ENCODE data around the gene COLEC11. TPM values are rescaled to one million over a fixed set of nuclear protein-coding genes. Genes with fewer than 3 reads are reported as not detected.

Gene COLEC11
- total and polyA plus RNA-seq, 9 of the 15 experiments (the other 6 are each of a cell fraction or from before 2014, with no cell fraction given) = 0.32 to 4.3 (median 1.8) TPM

DNA sequence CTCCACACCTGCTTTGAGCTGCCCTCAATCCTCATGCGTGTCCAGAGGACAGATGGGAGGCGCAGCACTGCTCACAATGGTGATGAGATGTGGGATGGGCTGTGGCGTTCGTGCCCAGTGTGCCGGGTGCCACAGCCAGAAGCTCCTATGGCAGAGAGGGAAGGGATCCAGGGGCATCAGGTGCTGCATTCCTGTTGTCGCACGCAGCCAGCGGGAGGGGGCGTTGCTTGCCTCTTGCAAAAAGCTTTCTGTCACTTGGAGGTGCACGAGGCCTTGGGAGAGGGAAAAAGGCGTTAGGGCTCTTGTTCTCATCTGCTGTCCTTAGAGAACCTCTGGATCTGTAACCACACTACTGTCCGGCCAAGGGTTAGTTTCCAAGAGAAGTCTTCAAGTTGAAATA, 33.9 kb downstream of the COLEC11 start (continued):
- TF ChIP-seq, protein P1, sequence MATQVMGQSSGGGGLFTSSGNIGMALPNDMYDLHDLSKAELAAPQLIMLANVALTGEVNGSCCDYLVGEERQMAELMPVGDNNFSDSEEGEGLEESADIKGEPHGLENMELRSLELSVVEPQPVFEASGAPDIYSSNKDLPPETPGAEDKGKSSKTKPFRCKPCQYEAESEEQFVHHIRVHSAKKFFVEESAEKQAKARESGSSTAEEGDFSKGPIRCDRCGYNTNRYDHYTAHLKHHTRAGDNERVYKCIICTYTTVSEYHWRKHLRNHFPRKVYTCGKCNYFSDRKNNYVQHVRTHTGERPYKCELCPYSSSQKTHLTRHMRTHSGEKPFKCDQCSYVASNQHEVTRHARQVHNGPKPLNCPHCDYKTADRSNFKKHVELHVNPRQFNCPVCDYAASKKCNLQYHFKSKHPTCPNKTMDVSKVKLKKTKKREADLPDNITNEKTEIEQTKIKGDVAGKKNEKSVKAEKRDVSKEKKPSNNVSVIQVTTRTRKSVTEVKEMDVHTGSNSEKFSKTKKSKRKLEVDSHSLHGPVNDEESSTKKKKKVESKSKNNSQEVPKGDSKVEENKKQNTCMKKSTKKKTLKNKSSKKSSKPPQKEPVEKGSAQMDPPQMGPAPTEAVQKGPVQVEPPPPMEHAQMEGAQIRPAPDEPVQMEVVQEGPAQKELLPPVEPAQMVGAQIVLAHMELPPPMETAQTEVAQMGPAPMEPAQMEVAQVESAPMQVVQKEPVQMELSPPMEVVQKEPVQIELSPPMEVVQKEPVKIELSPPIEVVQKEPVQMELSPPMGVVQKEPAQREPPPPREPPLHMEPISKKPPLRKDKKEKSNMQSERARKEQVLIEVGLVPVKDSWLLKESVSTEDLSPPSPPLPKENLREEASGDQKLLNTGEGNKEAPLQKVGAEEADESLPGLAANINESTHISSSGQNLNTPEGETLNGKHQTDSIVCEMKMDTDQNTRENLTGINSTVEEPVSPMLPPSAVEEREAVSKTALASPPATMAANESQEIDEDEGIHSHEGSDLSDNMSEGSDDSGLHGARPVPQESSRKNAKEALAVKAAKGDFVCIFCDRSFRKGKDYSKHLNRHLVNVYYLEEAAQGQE (IDR thresholded peaks at IDR 0.05; ENCODE audit: borderline replicate concordance) = peak; percentile 14; the same call in 1 of the 2 replicates
- TF ChIP-seq, protein P1 (CRISPR knock-in tag; IDR thresholded peaks at IDR 0.05; ENCODE audit: low read depth) = no peak
- TF ChIP-seq RAD21 (CRISPR knock-in tag; conservative IDR thresholded peaks at IDR 0.05 in 1 of 2, IDR thresholded peaks at IDR 0.05 in 1 of 2) (peak in 1 of 2 experiments; percentile 44; a peak in 2 of 4 replicates), PCBP1 (IDR thresholded peaks at IDR 0.05; ENCODE audit: low read depth, low read length, poor library complexity, severe bottlenecking) (no peak), CREM (IDR thresholded peaks at IDR 0.05; ENCODE audit: low read depth) (0 out of 2 replicates have a peak, but pooled peaks have one; percentile 5), TRIM28 (IDR thresholded peaks at IDR 0.05) (no peak)
- TF ChIP-seq, protein P2, sequence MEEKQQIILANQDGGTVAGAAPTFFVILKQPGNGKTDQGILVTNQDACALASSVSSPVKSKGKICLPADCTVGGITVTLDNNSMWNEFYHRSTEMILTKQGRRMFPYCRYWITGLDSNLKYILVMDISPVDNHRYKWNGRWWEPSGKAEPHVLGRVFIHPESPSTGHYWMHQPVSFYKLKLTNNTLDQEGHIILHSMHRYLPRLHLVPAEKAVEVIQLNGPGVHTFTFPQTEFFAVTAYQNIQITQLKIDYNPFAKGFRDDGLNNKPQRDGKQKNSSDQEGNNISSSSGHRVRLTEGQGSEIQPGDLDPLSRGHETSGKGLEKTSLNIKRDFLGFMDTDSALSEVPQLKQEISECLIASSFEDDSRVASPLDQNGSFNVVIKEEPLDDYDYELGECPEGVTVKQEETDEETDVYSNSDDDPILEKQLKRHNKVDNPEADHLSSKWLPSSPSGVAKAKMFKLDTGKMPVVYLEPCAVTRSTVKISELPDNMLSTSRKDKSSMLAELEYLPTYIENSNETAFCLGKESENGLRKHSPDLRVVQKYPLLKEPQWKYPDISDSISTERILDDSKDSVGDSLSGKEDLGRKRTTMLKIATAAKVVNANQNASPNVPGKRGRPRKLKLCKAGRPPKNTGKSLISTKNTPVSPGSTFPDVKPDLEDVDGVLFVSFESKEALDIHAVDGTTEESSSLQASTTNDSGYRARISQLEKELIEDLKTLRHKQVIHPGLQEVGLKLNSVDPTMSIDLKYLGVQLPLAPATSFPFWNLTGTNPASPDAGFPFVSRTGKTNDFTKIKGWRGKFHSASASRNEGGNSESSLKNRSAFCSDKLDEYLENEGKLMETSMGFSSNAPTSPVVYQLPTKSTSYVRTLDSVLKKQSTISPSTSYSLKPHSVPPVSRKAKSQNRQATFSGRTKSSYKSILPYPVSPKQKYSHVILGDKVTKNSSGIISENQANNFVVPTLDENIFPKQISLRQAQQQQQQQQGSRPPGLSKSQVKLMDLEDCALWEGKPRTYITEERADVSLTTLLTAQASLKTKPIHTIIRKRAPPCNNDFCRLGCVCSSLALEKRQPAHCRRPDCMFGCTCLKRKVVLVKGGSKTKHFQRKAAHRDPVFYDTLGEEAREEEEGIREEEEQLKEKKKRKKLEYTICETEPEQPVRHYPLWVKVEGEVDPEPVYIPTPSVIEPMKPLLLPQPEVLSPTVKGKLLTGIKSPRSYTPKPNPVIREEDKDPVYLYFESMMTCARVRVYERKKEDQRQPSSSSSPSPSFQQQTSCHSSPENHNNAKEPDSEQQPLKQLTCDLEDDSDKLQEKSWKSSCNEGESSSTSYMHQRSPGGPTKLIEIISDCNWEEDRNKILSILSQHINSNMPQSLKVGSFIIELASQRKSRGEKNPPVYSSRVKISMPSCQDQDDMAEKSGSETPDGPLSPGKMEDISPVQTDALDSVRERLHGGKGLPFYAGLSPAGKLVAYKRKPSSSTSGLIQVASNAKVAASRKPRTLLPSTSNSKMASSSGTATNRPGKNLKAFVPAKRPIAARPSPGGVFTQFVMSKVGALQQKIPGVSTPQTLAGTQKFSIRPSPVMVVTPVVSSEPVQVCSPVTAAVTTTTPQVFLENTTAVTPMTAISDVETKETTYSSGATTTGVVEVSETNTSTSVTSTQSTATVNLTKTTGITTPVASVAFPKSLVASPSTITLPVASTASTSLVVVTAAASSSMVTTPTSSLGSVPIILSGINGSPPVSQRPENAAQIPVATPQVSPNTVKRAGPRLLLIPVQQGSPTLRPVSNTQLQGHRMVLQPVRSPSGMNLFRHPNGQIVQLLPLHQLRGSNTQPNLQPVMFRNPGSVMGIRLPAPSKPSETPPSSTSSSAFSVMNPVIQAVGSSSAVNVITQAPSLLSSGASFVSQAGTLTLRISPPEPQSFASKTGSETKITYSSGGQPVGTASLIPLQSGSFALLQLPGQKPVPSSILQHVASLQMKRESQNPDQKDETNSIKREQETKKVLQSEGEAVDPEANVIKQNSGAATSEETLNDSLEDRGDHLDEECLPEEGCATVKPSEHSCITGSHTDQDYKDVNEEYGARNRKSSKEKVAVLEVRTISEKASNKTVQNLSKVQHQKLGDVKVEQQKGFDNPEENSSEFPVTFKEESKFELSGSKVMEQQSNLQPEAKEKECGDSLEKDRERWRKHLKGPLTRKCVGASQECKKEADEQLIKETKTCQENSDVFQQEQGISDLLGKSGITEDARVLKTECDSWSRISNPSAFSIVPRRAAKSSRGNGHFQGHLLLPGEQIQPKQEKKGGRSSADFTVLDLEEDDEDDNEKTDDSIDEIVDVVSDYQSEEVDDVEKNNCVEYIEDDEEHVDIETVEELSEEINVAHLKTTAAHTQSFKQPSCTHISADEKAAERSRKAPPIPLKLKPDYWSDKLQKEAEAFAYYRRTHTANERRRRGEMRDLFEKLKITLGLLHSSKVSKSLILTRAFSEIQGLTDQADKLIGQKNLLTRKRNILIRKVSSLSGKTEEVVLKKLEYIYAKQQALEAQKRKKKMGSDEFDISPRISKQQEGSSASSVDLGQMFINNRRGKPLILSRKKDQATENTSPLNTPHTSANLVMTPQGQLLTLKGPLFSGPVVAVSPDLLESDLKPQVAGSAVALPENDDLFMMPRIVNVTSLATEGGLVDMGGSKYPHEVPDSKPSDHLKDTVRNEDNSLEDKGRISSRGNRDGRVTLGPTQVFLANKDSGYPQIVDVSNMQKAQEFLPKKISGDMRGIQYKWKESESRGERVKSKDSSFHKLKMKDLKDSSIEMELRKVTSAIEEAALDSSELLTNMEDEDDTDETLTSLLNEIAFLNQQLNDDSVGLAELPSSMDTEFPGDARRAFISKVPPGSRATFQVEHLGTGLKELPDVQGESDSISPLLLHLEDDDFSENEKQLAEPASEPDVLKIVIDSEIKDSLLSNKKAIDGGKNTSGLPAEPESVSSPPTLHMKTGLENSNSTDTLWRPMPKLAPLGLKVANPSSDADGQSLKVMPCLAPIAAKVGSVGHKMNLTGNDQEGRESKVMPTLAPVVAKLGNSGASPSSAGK (IDR thresholded peaks at IDR 0.05) = peak; percentile 61; the same call in 1 of the 2 replicates
